ENCODE measurements around the gene ECEL1.

ECEL1 gene

DNA sequence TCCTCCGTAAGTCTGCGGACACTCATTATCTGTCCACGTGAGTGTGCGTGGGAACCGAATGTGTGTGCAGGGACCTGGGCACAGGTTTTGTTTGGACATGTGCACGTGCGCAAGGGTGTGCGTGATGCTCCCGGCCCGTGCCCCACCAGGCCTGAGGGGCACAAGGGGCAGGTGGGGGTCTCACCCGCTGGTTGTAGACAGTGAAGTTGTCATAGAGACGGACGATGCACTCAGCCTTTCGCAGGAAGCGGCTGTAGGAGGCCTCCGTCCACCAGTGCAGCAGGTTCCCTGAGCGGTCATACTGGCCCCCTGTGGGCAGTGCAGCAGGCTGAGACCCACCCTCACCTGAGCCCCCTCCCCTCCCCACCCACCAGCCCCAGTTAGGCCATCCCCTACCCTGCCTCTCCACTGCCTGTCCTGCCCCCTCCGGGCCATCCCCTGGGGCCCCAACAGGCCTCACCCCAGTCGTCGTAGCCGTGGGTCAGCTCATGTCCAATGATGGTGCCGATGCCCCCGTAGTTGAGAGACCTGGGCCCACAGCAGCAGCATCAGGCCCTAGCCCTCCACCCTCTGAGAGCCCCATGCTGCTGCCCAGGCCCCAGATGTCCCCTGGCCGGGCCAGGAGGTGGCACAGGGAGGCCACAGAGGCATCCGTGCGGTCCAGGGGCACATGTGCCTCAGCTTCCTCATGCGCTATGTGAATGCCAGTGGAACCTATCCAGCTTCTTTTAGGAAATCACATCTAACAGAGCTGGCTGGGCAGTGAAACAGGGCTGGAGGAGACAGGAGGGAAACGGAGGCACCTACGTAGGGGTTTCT, 6.1 kb downstream of the ECEL1 start:
- Histone ChIP-seq H3K36me3 (ENCODE audit: insufficient read depth, insufficient read length, low read length) (no peaks in the 10 kb centered on the region), H3K27me3 (ENCODE audit: insufficient read depth, insufficient read length) (peaks cover 47% of the 10 kb centered on the region), H3K9ac (ENCODE audit: insufficient read length, low read depth) (no peak overlapping the region), H3K4me1 (ENCODE audit: insufficient read depth, insufficient read length) (peaks cover 8% of the 10 kb centered on the region), H3K9me3 (ENCODE audit: insufficient read depth, low read length) (no peaks in the 10 kb centered on the region), H3K4me3 (ENCODE audit: insufficient read length, low read depth) (no peak overlapping the region)
- TF ChIP-seq SUZ12 (IDR thresholded peaks at IDR 0.05; ENCODE audit: extremely low read depth, insufficient read depth, insufficient read length) (no peak), ZNF274 (IDR thresholded peaks at IDR 0.05; ENCODE audit: low read depth, low read length) (no peak), YY1 (IDR thresholded peaks at IDR 0.05; ENCODE audit: insufficient read depth, insufficient read length) (no peak)
- no peak for DNase-seq (ENCODE audit: low read depth, low spot score)

DNA sequence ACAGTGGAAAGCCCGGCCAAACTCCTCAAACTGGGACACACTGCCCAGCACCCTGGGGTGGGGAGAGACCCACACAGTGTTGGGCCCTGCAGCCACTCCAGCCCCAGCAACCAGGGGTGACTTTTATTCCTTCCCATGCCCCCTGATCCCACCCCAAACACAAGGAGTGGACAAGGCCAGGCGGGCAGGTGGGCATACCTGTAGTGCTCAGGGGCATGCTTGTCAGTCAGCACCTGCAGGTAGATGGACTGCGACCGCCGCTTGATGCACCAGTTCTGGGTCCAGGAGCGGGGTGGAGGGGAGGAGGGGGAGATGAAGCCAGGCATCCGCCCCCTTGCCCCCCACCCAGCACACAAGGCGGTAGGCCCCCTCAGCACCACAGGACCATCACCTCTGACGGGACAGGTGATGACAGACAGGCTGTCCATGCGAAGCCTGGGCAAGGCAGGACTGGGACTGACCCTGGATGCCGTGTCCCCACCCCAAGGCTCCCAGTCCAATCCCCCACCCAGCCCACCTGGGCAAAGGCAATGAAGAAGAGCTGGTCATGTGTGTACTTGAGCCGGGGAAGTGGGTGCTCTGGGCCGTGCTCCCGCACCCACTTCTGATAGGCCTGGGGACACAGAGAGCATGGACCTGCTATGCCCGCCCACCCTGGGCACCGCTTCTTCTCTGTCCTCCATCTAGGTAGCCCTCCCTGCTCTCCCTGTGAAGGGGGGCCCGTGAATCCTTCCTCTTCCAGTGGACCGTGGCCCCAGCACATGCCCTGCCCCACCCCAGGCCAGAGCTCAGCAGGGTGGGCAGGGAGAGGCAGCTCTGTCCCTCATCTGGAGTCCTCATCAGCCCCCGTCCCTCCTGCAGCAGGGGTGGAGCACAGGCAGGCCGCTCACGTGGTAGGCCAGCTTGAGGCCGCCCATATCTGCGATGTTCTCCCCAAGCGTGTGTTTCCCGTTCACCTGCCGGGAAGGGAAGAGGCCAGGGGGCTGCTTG, 7.1 kb downstream of the ECEL1 start:
- no peak overlapping the region for H3K9ac ChIP-seq (ENCODE audit: insufficient read length, low read depth)
- H3K4me3 ChIP-seq (ENCODE audit: insufficient read length, low read depth) = no peak overlapping the region
- H3K36me3 ChIP-seq (ENCODE audit: insufficient read depth, insufficient read length, low read length) = no peaks in the 10 kb centered on the region
- H3K9me3 ChIP-seq (ENCODE audit: insufficient read depth, low read length) = no peaks in the 10 kb centered on the region
- TF ChIP-seq SUZ12 (IDR thresholded peaks at IDR 0.05; ENCODE audit: extremely low read depth, insufficient read depth, insufficient read length) = no peak
- TF ChIP-seq YY1 (IDR thresholded peaks at IDR 0.05; ENCODE audit: insufficient read depth, insufficient read length) = no peak
- no peak for TF ChIP-seq ZNF274 (IDR thresholded peaks at IDR 0.05; ENCODE audit: low read depth, low read length)
- H3K4me1 ChIP-seq (ENCODE audit: insufficient read depth, insufficient read length) = peaks cover 6% of the 10 kb centered on the region
- H3K27me3 ChIP-seq (ENCODE audit: insufficient read depth, insufficient read length) = peaks cover 36% of the 10 kb centered on the region
- DNase-seq (ENCODE audit: low read depth, low spot score) = no peak

DNA sequence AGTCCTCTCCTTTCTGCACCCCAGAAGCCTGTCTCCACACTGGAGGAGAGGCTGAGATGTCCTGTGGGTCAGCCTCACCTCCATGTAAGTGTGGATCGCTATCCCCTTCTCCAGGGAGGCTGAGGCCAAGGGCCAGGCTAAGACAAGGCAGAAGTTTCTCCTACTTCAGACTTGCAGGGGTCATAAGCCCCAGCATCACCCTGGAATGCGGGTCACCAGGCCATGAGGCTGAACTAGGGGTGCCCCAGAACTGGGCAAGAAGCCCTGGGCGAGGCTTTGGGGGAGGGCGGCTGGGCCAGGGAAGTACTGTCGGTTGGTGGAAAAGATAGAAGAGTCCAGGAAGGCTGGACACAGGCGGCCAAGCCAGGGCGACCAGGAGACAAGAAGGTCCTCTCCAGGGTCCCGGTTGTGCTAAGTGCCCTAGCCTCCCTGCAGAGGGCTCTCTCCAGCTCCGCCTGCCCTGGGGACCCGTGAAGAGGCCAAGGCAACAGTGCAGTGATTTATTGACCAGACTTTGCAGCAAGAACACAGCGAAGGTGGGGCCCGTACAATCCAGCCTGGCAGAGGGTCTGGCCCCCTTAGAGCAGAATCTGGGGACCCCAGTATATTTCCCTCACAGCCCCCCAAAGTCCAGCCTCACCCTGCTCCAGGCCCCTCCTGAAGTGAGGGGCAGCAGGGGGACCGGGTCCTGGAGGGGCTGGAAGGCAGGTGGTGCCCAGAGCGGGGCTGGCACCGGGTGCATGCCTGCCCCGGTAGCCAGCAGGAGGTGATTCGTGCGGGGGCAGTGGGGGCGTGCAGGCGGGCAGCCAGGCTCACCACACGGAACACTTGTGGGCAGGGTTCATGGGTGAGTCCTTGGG, 8.1 kb downstream of the ECEL1 start:
- TF ChIP-seq ZNF274 (IDR thresholded peaks at IDR 0.05; ENCODE audit: low read depth, low read length) = no peak
- no peak for TF ChIP-seq SUZ12 (IDR thresholded peaks at IDR 0.05; ENCODE audit: extremely low read depth, insufficient read depth, insufficient read length)
- no peak for TF ChIP-seq YY1 (IDR thresholded peaks at IDR 0.05; ENCODE audit: insufficient read depth, insufficient read length)

GRCh38 chr2:232478571-232479340, 8.9 kb downstream of the ECEL1 start:
- Histone ChIP-seq H3K36me3 (ENCODE audit: insufficient read depth, insufficient read length, low read length) (no peaks in the 10 kb centered on the region), H3K4me1 (ENCODE audit: insufficient read depth, insufficient read length) (peaks cover 3% of the 10 kb centered on the region), H3K4me3 (ENCODE audit: insufficient read length, low read depth) (no peak overlapping the region), H3K27me3 (ENCODE audit: insufficient read depth, insufficient read length) (peaks cover 21% of the 10 kb centered on the region), H3K9ac (ENCODE audit: insufficient read length, low read depth) (no peak overlapping the region), H3K9me3 (ENCODE audit: insufficient read depth, low read length) (no peaks in the 10 kb centered on the region)
- DNase-seq (ENCODE audit: low read depth, low spot score) = no peak
- TF ChIP-seq ZNF274 (IDR thresholded peaks at IDR 0.05; ENCODE audit: low read depth, low read length) (no peak), SUZ12 (IDR thresholded peaks at IDR 0.05; ENCODE audit: extremely low read depth, insufficient read depth, insufficient read length) (no peak), YY1 (IDR thresholded peaks at IDR 0.05; ENCODE audit: insufficient read depth, insufficient read length) (no peak)

More for the DNA sequence above, 8.1 kb downstream of the ECEL1 start:
- no peak for DNase-seq (ENCODE audit: low read depth, low spot score)
- H3K9me3 ChIP-seq (ENCODE audit: insufficient read depth, low read length) = no peaks in the 10 kb centered on the region
- no peak overlapping the region for H3K9ac ChIP-seq (ENCODE audit: insufficient read length, low read depth)
- peaks cover 3% of the 10 kb centered on the region for H3K4me1 ChIP-seq (ENCODE audit: insufficient read depth, insufficient read length)
- peaks cover 27% of the 10 kb centered on the region for H3K27me3 ChIP-seq (ENCODE audit: insufficient read depth, insufficient read length)
- H3K4me3 ChIP-seq (ENCODE audit: insufficient read length, low read depth) = no peak overlapping the region
- no peaks in the 10 kb centered on the region for H3K36me3 ChIP-seq (ENCODE audit: insufficient read depth, insufficient read length, low read length)

DNA sequence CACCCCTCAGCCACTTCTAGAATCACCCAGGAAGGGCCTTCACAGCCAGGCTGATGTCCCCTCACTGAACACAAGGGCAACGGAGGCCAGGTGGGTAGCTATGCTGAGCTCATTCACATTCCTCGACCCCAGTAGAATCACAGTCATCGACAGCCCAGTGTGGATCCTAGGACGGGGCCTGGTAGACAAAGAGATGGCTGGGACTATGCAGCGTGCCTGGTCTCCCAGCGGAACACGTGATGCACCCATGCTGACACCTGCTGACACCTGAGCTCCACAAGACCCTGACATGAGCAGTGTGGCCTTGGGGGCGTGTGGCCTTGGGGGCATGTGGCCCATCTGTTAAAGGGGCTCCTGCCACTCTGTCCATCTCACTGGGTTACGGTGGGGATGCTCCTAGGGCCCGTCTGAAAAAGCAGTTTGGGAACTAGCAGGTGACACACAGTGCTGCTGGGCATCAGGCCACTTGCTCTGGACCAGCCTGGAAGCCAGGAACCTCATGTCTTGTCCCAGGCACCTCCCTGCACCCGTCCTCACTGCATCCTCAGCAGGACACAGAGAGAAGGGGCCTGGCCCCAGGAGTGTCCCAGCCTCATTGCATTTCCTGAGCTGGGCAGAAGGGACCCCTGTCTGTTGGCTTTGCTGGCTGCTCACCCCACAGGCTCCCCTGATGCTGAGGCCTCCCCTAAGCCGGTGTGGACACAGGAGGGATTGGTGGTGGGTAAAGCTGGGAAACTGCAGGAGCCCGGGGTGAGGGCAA, 9.7 kb downstream of the ECEL1 start:
- Histone ChIP-seq H3K9me3 (ENCODE audit: insufficient read depth, low read length) (no peaks in the 10 kb centered on the region), H3K9ac (ENCODE audit: insufficient read length, low read depth) (no peak overlapping the region), H3K4me1 (ENCODE audit: insufficient read depth, insufficient read length) (peaks cover 3% of the 10 kb centered on the region), H3K36me3 (ENCODE audit: insufficient read depth, insufficient read length, low read length) (no peaks in the 10 kb centered on the region), H3K4me3 (ENCODE audit: insufficient read length, low read depth) (no peak overlapping the region), H3K27me3 (ENCODE audit: insufficient read depth, insufficient read length) (peaks cover 13% of the 10 kb centered on the region)
- DNase-seq (ENCODE audit: low read depth, low spot score) = no peak
- TF ChIP-seq SUZ12 (IDR thresholded peaks at IDR 0.05; ENCODE audit: extremely low read depth, insufficient read depth, insufficient read length) = no peak
- TF ChIP-seq YY1 (IDR thresholded peaks at IDR 0.05; ENCODE audit: insufficient read depth, insufficient read length) = no peak
- no peak for TF ChIP-seq ZNF274 (IDR thresholded peaks at IDR 0.05; ENCODE audit: low read depth, low read length)

Data from NT2/D1 (cell line).